Astrocyte of the spinal cord (primary cell): ENCODE results near the gene PHF11.
A peak's percentile ranks its signal among the peaks of the same experiment; 100 is the strongest.

Experiments
- DNase-seq: peaks from one replicate; pipeline ENCODE4 v3.0.0; 2011; ENCODE audit warnings: low read depth, low spot score
- H3K4me3 ChIP-seq: 2 replicates; pipeline ENCODE4 v1.5.1; 2011; ENCODE audit warnings: low read depth, mild to moderate bottlenecking, low read length, moderate library complexity
- in situ Hi-C: cut with HindIII; loops from 2 replicates; pipeline ENCODE4 v1.10.0; 2017; ENCODE audit warnings: low sequenced_read_pairs
- TF ChIP-seq, protein P1 (sequence below): IDR thresholded peaks from 2 replicates; pipeline ENCODE4 v1.5.1; 2012; ENCODE audit warnings: low read depth, mild to moderate bottlenecking, low read length, inconsistent platforms

Gene PHF11

DNA sequence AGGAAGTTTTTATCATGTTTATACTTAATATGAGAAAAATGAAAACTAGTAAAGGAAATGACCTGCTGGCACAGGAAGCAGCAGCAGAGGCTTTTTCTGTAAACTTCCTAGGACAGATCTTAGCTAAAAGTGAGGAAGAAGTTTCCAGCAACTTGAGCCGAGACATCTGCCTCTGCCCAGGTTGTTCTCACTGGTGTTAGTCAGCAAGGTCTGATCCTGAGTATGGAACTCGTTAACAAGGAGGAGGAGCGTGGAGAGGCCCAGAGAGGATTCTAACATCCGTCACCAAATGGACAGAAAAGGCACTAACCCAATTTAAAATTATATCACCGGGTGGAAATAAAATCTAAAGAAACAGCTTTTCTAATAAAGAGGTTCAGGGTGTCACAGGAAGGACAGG is 43.6 kb downstream of the PHF11 start:
- no peak for DNase-seq
- no peak overlapping the region for H3K4me3 ChIP-seq
- in situ Hi-C loops = no loop called here
- TF ChIP-seq, protein P1, sequence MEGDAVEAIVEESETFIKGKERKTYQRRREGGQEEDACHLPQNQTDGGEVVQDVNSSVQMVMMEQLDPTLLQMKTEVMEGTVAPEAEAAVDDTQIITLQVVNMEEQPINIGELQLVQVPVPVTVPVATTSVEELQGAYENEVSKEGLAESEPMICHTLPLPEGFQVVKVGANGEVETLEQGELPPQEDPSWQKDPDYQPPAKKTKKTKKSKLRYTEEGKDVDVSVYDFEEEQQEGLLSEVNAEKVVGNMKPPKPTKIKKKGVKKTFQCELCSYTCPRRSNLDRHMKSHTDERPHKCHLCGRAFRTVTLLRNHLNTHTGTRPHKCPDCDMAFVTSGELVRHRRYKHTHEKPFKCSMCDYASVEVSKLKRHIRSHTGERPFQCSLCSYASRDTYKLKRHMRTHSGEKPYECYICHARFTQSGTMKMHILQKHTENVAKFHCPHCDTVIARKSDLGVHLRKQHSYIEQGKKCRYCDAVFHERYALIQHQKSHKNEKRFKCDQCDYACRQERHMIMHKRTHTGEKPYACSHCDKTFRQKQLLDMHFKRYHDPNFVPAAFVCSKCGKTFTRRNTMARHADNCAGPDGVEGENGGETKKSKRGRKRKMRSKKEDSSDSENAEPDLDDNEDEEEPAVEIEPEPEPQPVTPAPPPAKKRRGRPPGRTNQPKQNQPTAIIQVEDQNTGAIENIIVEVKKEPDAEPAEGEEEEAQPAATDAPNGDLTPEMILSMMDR = no peak

DNA sequence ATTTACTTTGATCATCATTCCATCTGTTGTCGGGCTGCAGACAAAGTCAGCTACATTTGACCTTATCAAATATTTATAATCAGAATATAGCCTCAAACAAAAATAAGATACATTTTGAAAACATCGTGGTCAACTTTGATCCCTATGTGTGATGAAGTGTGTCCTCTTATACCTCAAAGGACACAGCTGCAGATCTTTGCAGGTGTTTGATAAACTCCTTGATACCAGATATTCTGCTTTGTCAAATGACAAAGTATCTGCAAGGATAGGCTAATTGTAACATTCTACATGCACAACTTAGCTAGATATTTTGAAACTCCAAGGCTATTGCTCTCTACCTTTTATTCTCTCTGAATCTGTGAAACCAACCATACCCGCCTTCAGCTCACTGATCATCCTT is 44.0 kb downstream of the PHF11 start:
- DNase-seq = no peak
- in situ Hi-C loops = no loop called here
- TF ChIP-seq, protein P1 = no peak
- H3K4me3 ChIP-seq = no peak overlapping the region

DNA sequence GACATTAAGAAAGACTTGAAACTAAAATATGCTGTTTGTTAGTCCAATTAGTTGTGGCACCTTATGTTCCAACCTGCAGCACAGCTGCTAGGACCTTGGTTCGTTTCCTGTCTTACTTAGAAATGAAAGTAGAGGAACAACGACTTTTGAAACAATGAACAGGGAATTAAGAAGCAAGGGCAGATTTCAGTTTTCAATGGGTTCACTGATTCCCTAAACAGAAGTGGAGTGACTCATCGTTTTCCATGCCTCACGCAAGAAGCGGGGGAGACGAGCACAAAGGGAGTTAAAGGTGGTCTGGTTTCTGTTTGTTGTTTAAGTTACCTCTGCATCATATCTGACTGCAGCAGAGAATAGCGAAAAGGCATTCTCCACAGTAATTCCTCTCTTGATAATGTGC is 44.8 kb downstream of the PHF11 start:
- TF ChIP-seq, protein P1 = no peak
- DNase-seq = peak; percentile 44
- no peak overlapping the region for H3K4me3 ChIP-seq
- in situ Hi-C loops = no loop called here

DNA sequence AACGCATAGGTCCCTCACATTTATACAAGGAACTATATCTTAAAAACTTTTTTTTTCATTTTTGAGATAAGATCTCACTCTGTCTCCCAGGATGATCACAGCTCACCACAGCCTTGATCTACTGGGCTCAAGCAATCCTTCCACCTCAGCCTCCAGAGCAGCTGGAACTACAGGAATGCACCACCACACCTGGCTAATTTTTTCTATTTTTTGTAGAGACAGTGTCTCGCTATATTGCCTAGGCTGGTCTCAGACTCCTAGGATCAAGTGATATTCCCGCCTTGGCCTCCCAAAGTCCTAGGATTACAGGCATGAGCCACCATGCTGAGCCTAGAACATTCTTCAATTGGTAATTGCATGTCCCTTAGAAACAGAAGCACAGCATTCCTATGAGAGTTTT is 47.9 kb downstream of the PHF11 start:
- TF ChIP-seq, protein P1 = no peak
- in situ Hi-C loops = no loop called here
- DNase-seq = no peak
- no peak overlapping the region for H3K4me3 ChIP-seq

DNA sequence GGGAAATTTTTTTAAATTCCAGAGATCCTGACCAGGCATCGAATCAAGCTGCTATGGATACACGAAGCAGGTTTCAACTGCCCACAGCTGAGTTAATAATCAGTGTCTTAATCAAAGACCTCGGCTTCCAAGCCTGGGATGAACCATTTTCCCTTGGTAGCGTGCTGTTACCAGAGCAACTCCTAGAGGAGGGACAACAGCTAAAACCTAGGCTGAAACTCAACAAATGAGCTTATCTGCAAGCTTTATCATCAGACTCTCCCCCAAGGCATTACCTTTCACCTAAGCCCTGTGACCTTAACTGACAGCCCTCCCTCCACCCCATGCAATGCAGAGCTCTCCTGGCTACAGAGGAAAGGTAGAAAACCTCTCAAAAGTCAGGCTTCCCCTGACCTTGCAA is 49.9 kb downstream of the PHF11 start:
- DNase-seq = no peak
- TF ChIP-seq, protein P1 = no peak
- in situ Hi-C loops = no loop called here
- H3K4me3 ChIP-seq = no peak overlapping the region

DNA sequence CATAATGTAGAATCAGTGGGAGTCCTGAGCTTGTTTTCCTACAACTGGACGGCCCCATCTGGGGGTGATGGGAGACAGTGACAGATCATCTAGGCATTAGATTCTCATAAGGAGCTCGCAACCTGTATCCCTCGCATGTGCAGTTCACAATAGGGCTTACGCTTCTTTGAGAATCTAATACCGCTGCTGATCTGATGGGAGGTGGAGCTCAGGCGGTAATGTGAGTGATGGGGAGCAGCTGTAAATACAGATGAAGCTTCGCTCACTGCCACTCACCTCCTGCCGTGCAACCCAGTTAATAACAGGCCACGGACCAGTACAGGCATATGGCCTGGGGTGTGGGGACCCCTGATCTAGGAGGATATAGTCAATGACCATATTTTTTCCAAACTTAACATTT is 50.8 kb downstream of the PHF11 start:
- no peak for DNase-seq
- H3K4me3 ChIP-seq = no peak overlapping the region
- TF ChIP-seq, protein P1 = no peak
- in situ Hi-C loops = no loop called here

DNA sequence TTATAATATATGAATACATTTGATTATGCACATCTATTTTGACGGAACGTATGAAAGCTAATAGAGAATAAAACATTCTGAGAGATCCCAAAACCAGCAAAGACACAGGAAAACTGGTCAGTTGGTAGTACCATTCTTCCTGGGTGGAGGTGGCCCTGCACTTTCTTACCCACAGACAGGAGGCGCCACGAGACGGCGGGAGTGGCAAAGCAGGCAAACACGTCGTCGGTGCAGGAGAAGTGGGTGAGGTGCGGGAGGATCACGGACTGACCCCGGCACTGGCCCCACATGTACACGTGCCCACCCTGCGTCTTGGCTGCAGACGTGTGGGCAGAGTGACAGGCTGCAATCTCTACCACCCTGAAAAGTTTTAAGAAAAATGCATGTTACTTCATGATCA is 53.5 kb downstream of the PHF11 start:
- H3K4me3 ChIP-seq = no peak overlapping the region
- TF ChIP-seq, protein P1 = no peak
- in situ Hi-C loops = no loop called here
- no peak for DNase-seq
